ENCODE data around the gene FAM131C.
A peak's percentile ranks its signal among the peaks of the same experiment; 100 is the strongest.

FAM131C gene

DNA sequence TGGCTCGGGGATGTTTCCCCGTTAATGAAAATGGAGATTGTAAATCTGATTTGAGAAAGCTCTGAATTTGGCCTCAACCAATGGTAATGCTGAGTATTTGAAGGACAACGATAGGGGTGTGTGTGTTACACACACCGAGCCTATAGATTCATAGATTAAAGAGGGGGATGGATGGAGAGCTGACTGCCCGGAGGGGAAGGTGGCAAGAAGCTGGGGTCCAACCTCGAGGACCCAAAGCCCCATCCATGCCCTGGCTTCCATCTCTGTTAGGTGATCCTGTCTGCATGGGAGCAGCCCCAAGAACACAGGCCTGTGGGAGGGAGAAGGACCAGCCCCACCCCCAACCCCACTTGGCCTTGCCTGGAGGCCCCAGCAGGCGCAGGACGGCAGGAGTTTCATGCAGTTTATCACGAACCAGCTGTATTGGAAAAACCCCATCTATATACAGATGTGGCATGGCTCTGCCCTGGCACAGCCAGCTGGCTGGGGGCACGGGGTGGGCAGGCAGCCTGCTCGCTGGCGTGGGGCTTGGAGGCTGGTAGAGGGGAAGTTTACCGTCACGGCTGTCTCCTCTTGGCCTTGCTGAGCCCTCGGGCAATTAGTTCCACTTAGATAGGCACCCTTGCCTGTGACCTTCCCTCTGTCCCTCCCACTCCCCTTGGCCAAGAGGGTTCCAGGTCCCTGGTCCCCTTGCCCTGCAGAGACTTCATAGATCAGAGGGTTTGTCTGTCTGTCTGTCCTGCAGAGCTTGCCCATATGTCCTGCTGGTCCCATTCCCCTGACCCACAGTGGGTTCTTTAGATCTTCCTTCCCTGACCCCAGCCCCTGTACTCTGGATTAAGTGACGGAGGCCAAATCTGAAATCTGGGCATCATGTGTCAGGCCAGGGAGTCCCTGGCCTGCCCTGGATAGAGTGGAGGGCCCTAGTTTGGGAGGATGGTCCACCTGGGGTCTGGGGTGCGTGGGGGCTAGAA lies 58.7 kb downstream of the FAM131C start:
- no peak for DNase-seq

DNA sequence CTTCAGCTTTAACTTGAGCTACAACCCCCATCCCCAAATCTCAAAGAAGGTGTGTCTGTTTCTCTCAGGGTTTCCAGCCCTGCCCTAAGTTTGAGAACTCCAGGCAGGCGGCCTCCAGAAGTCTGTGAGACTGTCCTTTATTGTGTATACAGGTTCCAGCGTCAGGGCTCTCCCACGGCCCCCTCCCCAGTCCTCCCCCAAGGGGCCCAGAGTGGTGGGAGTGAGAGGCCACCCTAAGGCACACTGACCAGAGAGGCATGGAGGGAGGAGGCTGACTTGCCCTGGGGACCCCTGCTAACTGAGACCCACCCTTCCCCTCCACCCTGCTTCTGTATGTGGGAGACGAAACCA lies 59.6 kb downstream of the FAM131C start:
- no peak for DNase-seq

- DNase-seq = peak; percentile 34
Measured at GRCh38 chr1:16013220-16013907, 60.1 kb downstream of the FAM131C start.

DNA sequence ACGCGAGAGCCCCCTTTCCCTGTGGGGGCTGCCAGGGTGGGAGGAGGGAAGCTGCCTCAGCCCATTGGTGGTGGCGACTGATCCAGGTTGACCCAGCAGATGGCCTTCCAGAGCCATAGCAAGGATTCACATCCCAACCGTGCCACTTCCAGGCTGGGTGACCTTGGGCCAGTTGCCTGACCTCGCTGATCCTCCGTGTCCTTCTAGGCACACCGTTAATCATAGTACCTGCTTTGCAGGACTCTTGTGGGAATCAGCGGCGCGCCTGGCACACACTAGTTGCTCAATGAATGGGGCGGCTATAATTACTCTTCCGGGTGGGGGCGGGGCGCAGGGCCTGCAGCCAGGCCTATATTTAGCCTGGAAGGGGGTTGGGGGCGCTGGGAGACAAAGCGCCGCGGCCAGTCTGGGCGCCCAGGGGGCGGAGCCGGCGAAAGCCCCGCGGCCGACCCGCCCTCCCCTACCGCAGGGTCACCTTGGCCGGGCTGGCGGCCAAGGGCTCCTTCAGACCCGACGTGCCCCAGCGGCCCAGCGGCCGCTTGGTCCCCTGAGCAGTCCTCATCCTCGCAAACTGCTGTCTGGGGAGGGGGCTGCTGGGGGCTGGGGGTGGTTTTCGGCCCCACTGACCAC lies 60.7 kb downstream of the FAM131C start:
- DNase-seq = peak; percentile 42

- DNase-seq = no peak
Measured at GRCh38 chr1:16011936-16012589, 61.4 kb downstream of the FAM131C start.

GRCh38 chr1:16010837-16011236 lies 62.6 kb downstream of the FAM131C start:
- DNase-seq = no peak

DNA sequence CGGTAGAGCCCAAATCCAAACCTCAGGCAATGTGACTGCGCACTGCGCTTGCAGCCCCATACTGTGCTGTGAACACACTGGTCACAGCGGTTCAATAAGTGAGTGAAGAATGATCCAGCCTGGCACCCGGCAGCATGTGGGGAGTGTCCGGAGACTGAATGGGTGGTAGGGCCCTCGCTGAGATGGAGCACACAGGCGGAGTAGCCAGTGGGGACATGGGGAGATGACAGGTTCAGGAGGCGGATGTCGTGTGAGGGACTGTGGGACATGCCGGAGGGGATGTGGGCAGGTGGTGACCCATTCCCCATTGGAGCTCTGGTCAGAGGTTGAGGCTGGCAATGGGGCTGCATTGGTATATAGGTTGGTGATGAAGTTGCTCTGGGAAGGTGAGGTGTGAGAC lies 63.8 kb downstream of the FAM131C start:
- no peak for DNase-seq

DNA sequence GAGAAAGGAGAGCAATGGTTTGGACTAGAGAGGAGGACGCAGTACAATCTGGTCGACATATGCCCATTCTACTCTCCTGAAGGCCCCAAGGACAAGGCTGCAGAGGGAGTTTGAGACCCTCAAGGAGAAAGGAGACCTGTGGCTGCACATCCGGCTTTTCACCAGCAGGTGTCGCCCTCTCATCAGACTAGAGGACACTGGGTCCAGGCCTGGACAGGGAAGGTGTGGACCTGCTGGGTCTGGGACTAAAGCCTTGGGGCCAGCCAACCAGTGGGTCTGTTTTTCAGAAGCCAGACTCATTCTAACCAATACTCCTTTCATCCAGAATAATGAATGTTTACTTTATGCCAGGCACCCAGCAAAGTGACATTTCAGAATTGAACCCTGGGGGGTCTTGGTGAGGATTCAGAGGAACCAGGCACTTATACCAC lies 64.4 kb downstream of the FAM131C start:
- DNase-seq = peak; percentile 73

All from DMS79 treated with DMSO at 0.1 percent for 48 hours (cell line).